CD4-positive, alpha-beta T cell treated with Interferon alpha-2 for 1 hour (primary cell): ENCODE measurements around the gene OSCP1.

ENCODE experiments used
- DNase-seq, 2 donors: peaks; one replicate each; pipeline ENCODE4 v3.0.0-alpha.2; 2020 to 2022

Gene OSCP1

GRCh38 chr1:36380782-36381181 is 69.5 kb downstream of the OSCP1 start:
- no peak for DNase-seq

DNA sequence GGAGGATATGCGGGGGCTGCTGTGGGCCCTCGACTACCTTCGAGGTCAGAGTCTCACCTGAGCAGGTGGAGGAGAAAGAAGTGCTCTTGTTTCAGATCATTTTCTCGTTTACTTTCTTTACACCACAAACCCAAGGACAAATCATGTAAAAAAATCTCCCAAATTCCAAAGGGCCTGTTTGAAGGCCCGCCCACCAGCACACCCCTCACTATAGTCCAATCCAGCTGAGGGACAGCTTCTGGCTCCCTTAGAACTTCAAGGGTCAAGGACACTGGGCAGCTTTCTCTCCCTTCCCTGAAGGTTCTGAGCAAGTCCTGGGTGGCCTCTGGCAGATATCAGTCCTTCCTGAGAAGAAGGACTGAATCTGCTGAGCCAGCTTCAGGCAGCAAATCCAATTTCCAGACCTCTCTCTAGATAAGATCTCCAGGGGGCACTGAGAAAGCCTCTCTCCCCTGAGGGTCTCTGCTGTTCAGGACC is 70.1 kb downstream of the OSCP1 start:
- no peak for DNase-seq

DNA sequence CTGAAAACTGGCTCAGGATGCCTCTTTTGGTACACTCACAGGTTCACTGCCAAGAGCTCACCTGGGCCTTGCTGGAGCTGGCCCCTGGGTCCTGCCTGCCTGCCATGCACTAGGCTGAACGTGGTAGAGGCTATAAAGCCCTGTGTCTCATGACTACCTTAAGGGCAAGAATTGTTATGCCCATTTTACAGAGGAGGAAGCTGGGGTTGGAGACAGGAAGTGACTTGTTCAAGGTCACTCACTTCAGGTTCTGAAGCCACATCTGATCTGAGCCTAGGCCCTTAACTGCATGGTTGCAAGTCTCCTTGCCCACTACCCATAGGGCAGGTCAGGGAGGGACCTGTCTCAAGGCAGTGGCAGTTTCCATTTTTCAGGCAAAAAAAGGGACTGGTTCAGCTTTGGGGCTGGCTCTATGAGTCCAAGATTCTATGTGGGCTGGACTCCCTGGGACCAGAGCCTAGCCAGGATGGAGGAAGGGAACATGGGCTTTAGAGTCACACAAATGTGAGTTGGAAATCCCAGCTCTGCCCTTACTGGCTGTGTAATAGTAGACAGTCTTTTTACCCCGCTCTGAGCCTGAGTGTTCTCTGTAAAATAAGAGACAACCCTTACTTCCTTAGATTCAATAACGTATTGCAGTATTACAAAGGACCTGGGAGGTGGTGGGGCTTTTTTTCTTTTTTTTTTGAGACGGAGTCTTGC is 72.3 kb downstream of the OSCP1 start:
- no peak for DNase-seq

- no peak for DNase-seq
These were observed 77.6 kb downstream of the OSCP1 start for GRCh38 chr1:36372617-36373016.

GRCh38 chr1:36369061-36369861 is 81.0 kb downstream of the OSCP1 start:
- peak; percentile 76 to 85 for DNase-seq
